ENCODE data around the gene HSD11B1L. TPM values are rescaled to one million over a fixed set of nuclear protein-coding genes. Genes with fewer than 3 reads are reported as not detected.
"Not testable (repeated sequence)": the region's sequence is repeated elsewhere in the genome, so short reads cannot be mapped to it uniquely, and the experiment has no call there.

The HSD11B1L gene
- total and polyA plus RNA-seq, 5 donors = 4.3 to 9.8 (median 7.1) TPM

DNA sequence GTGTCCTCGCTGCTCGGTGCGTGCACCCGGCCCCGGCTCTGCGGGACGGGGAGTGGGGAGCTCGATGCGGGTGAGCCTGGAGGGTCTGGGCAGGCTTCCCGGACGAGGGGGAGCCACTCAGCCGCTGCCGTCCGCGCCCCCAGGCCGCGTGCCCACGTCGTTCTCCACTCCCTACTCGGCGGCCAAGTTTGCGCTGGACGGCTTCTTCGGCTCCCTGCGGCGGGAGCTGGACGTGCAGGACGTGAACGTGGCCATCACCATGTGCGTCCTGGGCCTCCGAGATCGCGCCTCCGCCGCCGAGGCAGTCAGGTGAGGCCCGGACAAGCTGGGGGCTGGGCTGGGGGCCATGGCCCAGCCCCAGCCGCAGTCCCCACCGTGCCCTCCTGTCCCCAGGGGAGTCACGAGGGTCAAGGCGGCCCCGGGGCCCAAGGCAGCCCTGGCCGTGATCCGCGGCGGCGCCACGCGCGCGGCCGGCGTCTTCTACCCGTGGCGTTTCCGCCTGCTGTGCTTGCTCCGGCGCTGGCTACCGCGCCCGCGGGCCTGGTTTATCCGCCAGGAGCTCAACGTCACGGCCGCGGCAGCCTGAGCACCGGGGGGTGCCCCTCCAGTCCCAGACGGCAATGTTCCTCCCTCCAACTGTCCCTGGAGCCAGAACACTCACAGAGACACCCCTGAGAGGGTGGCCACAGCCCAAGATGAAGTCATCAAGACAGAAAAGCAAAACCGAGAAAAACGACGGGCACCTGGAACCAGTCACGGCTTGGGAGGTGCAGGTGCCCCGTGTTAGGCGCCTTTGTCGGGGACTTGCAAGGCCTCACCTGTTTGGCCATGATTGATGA, 6.8 kb downstream of the HSD11B1L start:
- no peaks in the 10 kb centered on the region for H3K27me3 ChIP-seq (ENCODE audit: control insufficient read depth, insufficient read depth)
- no peaks in the 10 kb centered on the region for H3K9me3 ChIP-seq (ENCODE audit: control insufficient read depth, low read length)
- intact Hi-C loops (cut with DNase I) = no loop called here
- peak overlapping the region; percentile 6 for H3K4me3 ChIP-seq (ENCODE audit: low read length)
- 48% methylated on average over 76 of the region's 76 CpGs for WGBS
- peak in 2 of 3 donors; percentile 43 to 69 for DNase-seq
- H3K27ac ChIP-seq (ENCODE audit: low read length) = no peak overlapping the region
- ATAC-seq = no peak
- peaks cover 7% of the 10 kb centered on the region for H3K4me1 ChIP-seq (ENCODE audit: control insufficient read depth, insufficient read depth, low read length)

DNA sequence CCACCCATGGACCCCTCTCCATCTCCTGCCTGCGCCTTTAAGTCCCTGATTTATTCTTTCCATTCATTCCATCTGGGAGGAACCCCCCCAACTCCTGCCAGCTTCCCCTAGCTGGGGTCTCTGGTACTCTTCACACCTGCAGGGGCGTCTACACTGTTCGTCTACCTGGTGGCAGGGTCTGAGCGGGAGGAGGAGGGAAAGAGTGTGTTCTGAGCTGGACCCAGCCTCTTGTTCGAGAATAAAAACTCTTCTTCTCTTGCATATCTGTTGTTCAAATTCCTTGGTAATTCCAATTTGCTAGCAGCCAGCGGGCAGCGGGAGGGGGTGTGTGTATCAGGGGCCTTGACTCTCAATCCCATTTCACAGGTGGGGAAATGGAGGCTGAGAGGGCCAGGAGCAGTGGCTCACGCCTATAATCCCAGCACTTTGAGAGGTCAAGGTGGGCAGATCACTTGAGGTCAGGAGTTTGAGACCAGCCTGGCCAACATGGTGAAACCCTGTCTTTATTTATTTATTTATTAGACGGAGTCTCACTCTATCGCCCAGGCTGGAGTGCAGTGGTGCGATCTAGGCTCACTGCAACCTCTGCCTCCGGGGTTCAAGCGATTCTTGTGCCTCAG, 7.5 kb downstream of the HSD11B1L start:
- intact Hi-C loops (cut with DNase I); H3K4me3 ChIP-seq (ENCODE audit: low read length); ATAC-seq; H3K27ac ChIP-seq (ENCODE audit: low read length); H3K4me1 ChIP-seq (ENCODE audit: control insufficient read depth, insufficient read depth, low read length); H3K27me3 ChIP-seq (ENCODE audit: control insufficient read depth, insufficient read depth); H3K9me3 ChIP-seq (ENCODE audit: control insufficient read depth, low read length): not testable (repeated sequence)
- DNase-seq = peak; percentile 18 to 56 (median 41)
- WGBS = 95% methylated on average over 13 of the region's 13 CpGs

DNA sequence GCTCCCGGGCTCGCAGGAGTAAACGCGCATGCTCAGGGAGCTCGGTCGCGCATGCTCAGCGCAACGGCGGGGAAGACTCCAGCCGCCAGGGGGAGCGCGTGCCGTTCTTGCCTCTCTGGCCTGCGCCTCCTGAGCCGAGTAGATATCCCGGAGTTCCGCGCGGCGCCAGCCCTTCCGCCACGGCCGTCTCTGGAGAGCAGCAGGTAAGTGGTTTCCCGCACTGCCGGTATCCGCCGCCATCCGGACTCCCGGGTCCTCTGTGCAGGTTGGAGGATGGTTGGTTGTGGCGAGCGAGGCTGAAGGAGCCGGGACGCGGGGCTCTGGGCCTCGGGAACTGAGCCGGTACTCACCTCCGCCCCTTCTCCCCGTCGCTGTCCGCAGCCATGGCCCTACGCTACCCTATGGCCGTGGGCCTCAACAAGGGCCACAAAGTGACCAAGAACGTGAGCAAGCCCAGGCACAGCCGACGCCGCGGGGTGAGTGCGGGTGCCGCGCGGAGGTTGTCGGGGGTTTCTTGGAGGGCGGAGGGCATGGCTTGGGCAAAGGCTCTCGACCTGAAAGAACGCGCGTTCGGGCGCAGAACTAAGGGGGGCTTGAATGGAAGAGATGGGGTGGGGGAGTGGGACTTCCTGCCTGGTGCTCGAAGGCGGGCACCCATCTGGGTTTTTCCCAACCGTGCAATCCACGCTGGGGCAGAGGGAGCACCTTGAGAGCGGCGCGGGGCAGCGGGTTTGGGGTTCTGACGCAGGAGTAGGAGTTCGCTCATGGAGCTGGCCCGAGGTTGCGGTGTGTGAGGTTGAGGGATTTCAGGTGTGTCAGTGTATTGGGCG, 9.5 kb downstream of the HSD11B1L start, which contains the start of gene RPL36:
Gene RPL36, plus strand, starts transcription at position 171 of the 830 bp plus-strand sequence. Its CDS starts 213 bp downstream, at position 384.
- no peaks in the 10 kb centered on the region for H3K27me3 ChIP-seq (ENCODE audit: control insufficient read depth, insufficient read depth)
- DNase-seq (peak; percentile 98 to 100 (median 99)), ATAC-seq (peak; percentile 68 to 80)
- WGBS = under 1% methylated on average over 73 of the region's 73 CpGs
- no peaks in the 10 kb centered on the region for H3K9me3 ChIP-seq (ENCODE audit: control insufficient read depth, low read length)
- peaks cover 7% of the 10 kb centered on the region for H3K4me1 ChIP-seq (ENCODE audit: control insufficient read depth, insufficient read depth, low read length)
- peak within 1 kb of the TSS; percentile 89 for H3K27ac ChIP-seq (ENCODE audit: low read length)
- intact Hi-C loops (cut with DNase I) = no loop called here
- peak within 1 kb of the TSS; percentile 53 for H3K4me3 ChIP-seq (ENCODE audit: low read length)

DNA sequence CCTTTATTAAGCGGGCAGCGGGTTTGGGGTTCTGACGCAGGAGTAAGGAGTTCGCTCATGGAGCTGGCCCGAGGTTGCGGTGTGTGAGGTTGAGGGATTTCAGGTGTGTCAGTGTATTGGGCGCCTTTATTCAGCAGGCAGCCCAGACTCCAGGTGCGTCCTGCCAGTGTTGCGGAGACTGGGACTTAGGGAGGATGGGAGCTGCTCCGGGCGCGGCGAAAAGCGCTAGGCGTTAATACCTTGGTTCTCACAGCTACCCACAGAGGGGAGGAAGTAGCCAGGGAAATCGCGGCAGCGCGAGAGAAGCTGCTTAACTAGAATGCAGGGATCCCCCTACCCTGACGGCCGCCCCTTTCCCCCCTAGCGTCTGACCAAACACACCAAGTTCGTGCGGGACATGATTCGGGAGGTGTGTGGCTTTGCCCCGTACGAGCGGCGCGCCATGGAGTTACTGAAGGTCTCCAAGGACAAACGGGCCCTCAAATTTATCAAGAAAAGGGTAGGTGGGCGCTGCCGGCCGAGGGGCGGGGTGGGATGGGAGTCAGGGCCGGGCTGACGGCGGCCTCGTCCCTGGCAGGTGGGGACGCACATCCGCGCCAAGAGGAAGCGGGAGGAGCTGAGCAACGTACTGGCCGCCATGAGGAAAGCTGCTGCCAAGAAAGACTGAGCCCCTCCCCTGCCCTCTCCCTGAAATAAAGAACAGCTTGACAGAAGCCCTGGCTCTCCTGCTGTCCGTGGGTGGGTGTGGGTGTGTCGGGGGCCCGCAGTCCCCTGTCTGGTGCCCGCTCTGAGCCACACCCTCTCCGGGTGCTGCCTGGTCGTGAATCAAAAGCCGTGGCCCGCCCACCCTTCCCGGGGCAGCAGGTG, 10.4 kb downstream of the HSD11B1L start:
- WGBS = 3% methylated on average over 54 of the region's 54 CpGs
- peak overlapping the region; percentile 53 for H3K4me3 ChIP-seq (ENCODE audit: low read length)
- intact Hi-C loops (cut with DNase I) = no loop called here
- no peaks in the 10 kb centered on the region for H3K9me3 ChIP-seq (ENCODE audit: control insufficient read depth, low read length)
- no peaks in the 10 kb centered on the region for H3K27me3 ChIP-seq (ENCODE audit: control insufficient read depth, insufficient read depth)
- DNase-seq (peak; percentile 86 to 93 (median 93)), ATAC-seq (peak; percentile 12 to 43)
- peaks cover 7% of the 10 kb centered on the region for H3K4me1 ChIP-seq (ENCODE audit: control insufficient read depth, insufficient read depth, low read length)
- peak overlapping the region; percentile 89 for H3K27ac ChIP-seq (ENCODE audit: low read length)

DNA sequence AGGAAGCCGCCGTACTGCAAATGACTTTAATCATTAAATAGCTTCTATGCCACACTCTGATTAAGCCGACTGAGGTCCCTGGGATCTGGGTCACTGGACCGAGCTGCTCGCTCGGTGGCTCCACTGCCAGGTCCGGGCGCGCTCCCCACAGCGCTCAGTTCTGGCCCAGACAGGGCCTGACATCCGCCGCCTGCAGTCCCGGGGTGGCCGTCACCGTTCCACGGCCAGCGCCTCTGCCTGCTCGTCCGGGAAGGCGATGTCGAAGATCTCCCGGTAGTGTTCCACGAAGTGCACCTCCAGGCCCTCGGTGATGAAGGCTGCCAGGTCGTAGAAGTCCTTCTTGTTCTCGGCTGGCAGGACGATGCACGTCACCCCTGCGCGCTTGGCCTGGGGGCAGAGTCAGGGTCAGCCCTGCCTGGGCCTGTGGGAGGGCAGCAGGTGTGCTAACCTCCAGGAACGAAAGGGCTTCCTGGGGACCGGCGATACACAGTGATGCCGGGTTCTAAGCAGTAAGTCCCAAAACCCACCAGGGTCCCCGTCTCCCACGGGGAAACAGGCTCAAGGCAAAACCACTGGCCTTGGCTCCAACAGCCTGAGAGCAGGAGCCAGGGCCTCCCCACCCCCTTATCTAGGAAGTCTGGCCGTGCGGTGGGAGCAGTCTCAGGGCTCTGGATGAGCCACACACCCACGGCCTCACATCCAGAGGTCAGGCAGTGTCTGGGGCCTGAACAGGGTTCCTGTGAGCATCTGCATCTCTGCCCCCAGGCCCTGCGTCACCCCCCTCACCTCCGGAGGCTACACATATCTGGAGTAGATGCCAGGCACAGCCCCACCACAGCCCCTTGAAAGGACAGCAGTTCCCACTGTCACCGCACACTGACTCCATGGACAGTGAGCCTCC, 11.2 kb downstream of the HSD11B1L start:
- Histone ChIP-seq H3K4me1 (ENCODE audit: control insufficient read depth, insufficient read depth, low read length) (peaks cover 7% of the 10 kb centered on the region), H3K4me3 (ENCODE audit: low read length) (no peak overlapping the region)
- intact Hi-C loops (cut with DNase I) = no loop called here

DNA sequence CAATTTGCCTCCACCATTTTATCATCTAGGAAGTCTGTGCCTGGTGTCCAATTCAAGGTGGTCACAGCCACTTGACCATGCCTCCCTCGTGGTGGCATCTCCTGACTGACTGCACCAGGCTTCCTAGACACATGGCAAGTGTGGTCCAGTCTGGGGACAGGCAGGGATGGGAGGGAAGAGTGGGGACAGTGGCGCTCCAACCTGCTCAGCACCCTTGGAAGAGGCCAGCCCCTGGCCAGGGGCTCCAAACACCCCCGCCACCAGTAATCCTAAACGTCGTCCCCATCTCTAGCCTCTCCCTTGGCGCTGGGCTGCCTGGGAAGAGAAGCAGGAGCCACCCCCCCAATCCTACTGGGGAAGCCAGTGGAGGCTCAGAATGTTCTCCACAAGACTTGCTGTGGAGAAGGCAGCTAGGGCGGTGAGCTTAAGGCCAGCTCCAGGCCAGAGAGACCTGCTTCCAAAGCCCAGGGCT, 11.9 kb downstream of the HSD11B1L start:
- Histone ChIP-seq H3K27me3 (ENCODE audit: control insufficient read depth, insufficient read depth) (no peaks in the 10 kb centered on the region), H3K9me3 (ENCODE audit: control insufficient read depth, low read length) (no peaks in the 10 kb centered on the region), H3K27ac (ENCODE audit: low read length) (no peak overlapping the region), H3K4me3 (ENCODE audit: low read length) (no peak overlapping the region), H3K4me1 (ENCODE audit: control insufficient read depth, insufficient read depth, low read length) (peaks cover 7% of the 10 kb centered on the region)
- DNase-seq = peak in 1 of 3 donors; percentile 50
- 68% methylated on average over 7 of the region's 7 CpGs for WGBS
- ATAC-seq = no peak
- intact Hi-C loops (cut with DNase I) = no loop called here

More for the DNA sequence above, 11.2 kb downstream of the HSD11B1L start:
- 48% methylated on average over 42 of the region's 42 CpGs for WGBS
- DNase-seq (peak in 2 of 3 donors; percentile 65 to 69), ATAC-seq (no peak)
- no peak overlapping the region for H3K27ac ChIP-seq (ENCODE audit: low read length)
- H3K27me3 ChIP-seq (ENCODE audit: control insufficient read depth, insufficient read depth) = no peaks in the 10 kb centered on the region
- no peaks in the 10 kb centered on the region for H3K9me3 ChIP-seq (ENCODE audit: control insufficient read depth, low read length)

DNA sequence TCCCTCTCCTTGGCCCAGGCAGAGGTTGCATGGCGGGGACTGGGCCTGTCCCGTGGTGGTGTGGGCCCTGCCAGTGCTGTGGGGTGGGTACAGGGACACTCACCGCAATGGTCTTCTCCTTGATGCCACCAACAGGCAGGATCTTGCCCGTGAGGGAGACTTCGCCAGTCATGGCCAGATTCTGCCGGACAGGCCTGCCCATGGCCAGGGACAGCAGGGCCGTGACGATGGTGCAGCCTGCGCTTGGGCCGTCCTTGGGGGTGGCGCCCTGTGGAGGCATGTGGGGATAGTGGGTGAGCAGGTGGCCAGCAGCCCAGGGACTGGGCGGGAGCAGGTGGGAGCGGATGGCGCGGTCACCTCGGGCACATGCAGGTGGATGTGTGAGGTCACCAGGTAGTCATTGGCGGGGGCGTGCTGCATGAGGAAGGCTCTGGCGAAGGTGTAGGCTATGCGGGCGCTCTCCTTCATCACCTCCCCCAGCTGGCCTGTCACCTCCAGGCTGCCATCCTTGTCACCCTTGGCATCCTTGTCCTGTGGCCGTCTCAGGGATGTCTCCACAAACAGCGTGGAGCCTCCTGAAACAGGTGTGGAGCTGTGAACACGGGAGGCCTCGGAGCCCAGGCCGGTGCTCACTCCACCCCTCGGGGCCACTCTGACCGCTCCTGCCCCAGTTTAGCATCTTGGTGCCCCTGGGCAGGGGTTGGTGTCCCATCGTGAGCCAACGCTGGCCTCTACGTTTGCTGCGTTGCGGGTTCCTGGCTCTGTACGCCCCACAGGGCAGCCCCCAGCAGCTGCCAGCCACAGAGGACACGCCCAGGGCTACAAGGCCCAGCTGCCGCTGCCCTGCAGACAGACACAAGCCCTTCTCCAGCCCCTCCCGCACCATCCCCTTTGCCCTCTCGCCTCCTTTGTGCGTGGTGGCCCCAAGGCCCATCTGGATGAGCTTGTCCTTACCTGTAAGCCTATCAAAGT, 12.7 kb downstream of the HSD11B1L start:
- no peak for ATAC-seq
- peak in 1 of 3 donors; percentile 64 for DNase-seq
- intact Hi-C loops (cut with DNase I) = no loop called here
- WGBS = 84% methylated on average over 39 of the region's 39 CpGs
- H3K27ac ChIP-seq (ENCODE audit: low read length) = no peak overlapping the region
- no peaks in the 10 kb centered on the region for H3K9me3 ChIP-seq (ENCODE audit: control insufficient read depth, low read length)
- no peak overlapping the region for H3K4me3 ChIP-seq (ENCODE audit: low read length)
- peaks cover 7% of the 10 kb centered on the region for H3K4me1 ChIP-seq (ENCODE audit: control insufficient read depth, insufficient read depth, low read length)
- no peaks in the 10 kb centered on the region for H3K27me3 ChIP-seq (ENCODE audit: control insufficient read depth, insufficient read depth)

DNA sequence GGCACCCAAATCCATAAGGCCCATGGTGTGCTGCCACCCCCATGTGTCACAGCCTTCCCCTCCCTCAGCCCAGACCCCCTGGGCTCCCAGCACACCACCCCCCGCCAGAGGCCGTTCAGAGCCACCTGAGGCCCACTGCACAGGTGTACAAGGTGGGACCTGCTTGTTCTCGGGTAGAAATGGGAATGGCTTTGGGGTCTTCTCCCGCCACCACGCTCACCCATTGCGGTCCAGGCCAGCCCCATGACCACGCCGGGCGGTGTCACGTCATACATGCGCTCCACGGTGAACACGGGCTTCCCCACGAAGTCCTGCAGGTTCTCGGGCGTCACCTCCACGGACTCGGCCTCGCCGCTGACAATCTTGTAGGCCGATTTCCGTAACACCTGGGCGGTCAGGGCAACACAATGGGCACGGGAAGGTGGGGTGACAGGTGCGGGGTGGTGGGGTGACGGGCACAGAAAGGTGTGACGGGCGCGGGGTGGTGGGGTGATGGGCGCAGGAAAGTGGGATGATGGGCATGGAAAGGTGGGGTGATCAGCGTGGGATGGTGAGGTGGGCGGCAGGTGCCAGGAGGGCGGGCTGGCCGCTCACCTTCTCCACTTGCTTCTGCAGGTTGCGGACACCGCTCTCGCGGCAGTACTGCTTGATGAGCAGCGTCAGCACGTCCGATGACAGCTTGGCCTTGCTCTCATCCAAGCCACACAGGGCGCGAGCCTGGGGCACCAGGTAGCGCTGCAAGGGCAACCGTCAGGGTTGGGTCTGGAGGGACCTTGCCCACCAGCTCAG, 13.5 kb downstream of the HSD11B1L start:
- ATAC-seq = no peak
- Histone ChIP-seq H3K27me3 (ENCODE audit: control insufficient read depth, insufficient read depth) (no peaks in the 10 kb centered on the region), H3K4me3 (ENCODE audit: low read length) (no peak overlapping the region), H3K27ac (ENCODE audit: low read length) (no peak overlapping the region), H3K9me3 (ENCODE audit: control insufficient read depth, low read length) (no peaks in the 10 kb centered on the region), H3K4me1 (ENCODE audit: control insufficient read depth, insufficient read depth, low read length) (peaks cover 7% of the 10 kb centered on the region)
- intact Hi-C loops (cut with DNase I) = no loop called here
- WGBS = 90% methylated on average over 45 of the region's 45 CpGs
- DNase-seq = peak in 1 of 3 donors; percentile 64

All from right cardiac atrium (tissue), 5 donors.